ENCODE measurements around the gene XXYLT1.

DNA sequence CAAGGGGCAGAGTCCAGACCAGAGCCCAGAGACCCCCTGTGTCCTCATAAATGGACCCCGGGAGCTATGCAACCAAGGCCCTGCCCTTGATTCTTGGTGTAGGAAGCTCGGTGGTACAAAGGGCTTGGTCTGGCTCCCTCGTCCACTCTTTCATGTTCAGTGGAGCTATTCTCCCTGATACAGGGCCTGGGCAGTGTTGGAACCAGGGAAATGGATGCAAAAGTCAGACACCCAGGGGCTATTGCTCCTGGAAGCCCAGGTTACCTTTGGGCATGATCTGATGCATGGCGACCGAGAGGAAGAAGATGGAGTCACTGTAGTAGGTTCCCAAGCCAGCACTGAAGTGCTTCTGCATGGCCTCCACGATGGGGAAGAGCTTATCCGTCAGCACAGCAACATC lies 44.5 kb downstream of the XXYLT1 start:
- TF ChIP-seq, protein P1, sequence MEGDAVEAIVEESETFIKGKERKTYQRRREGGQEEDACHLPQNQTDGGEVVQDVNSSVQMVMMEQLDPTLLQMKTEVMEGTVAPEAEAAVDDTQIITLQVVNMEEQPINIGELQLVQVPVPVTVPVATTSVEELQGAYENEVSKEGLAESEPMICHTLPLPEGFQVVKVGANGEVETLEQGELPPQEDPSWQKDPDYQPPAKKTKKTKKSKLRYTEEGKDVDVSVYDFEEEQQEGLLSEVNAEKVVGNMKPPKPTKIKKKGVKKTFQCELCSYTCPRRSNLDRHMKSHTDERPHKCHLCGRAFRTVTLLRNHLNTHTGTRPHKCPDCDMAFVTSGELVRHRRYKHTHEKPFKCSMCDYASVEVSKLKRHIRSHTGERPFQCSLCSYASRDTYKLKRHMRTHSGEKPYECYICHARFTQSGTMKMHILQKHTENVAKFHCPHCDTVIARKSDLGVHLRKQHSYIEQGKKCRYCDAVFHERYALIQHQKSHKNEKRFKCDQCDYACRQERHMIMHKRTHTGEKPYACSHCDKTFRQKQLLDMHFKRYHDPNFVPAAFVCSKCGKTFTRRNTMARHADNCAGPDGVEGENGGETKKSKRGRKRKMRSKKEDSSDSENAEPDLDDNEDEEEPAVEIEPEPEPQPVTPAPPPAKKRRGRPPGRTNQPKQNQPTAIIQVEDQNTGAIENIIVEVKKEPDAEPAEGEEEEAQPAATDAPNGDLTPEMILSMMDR (IDR thresholded peaks at IDR 0.05 in 2 of 3, conservative IDR thresholded peaks at IDR 0.05 in 1 of 3; ENCODE audit: insufficient read depth in 2 of 3, low read depth in 1 of 3, low read length in 3 of 3): no peak
- TF ChIP-seq IRF1 (CRISPR knock-in tag; IDR thresholded peaks at IDR 0.05; ENCODE audit: borderline replicate concordance) (no peak), BMI1 (IDR thresholded peaks at IDR 0.05; ENCODE audit: low read length) (no peak), POLR3A (IDR thresholded peaks at IDR 0.05; ENCODE audit: borderline replicate concordance, extremely low read depth, insufficient read depth, insufficient read length) (no peak), RAD51 (IDR thresholded peaks at IDR 0.05; ENCODE audit: borderline replicate concordance, low read depth) (no peak), TBP (optimal IDR thresholded peaks at IDR 0.05; ENCODE audit: low read depth, low read length) (no peak), PML (IDR thresholded peaks at IDR 0.05; ENCODE audit: low read length) (no peak), ARHGAP35 (IDR thresholded peaks at IDR 0.05; ENCODE audit: partially characterized antibody) (no peak), TEAD4 (IDR thresholded peaks at IDR 0.05; ENCODE audit: low read length) (no peak), TEAD4 (CRISPR knock-in tag; IDR thresholded peaks at IDR 0.05; ENCODE audit: borderline replicate concordance) (no peak), TEAD1 (CRISPR knock-in tag; IDR thresholded peaks at IDR 0.05) (no peak), KAT7 (CRISPR knock-in tag; IDR thresholded peaks at IDR 0.05; ENCODE audit: borderline replicate concordance) (no peak)
- TF ChIP-seq, protein P2, sequence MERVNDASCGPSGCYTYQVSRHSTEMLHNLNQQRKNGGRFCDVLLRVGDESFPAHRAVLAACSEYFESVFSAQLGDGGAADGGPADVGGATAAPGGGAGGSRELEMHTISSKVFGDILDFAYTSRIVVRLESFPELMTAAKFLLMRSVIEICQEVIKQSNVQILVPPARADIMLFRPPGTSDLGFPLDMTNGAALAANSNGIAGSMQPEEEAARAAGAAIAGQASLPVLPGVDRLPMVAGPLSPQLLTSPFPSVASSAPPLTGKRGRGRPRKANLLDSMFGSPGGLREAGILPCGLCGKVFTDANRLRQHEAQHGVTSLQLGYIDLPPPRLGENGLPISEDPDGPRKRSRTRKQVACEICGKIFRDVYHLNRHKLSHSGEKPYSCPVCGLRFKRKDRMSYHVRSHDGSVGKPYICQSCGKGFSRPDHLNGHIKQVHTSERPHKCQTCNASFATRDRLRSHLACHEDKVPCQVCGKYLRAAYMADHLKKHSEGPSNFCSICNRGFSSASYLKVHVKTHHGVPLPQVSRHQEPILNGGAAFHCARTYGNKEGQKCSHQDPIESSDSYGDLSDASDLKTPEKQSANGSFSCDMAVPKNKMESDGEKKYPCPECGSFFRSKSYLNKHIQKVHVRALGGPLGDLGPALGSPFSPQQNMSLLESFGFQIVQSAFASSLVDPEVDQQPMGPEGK (CRISPR knock-in tag; IDR thresholded peaks at IDR 0.05; ENCODE audit: borderline replicate concordance): no peak
- TF ChIP-seq, protein P3, sequence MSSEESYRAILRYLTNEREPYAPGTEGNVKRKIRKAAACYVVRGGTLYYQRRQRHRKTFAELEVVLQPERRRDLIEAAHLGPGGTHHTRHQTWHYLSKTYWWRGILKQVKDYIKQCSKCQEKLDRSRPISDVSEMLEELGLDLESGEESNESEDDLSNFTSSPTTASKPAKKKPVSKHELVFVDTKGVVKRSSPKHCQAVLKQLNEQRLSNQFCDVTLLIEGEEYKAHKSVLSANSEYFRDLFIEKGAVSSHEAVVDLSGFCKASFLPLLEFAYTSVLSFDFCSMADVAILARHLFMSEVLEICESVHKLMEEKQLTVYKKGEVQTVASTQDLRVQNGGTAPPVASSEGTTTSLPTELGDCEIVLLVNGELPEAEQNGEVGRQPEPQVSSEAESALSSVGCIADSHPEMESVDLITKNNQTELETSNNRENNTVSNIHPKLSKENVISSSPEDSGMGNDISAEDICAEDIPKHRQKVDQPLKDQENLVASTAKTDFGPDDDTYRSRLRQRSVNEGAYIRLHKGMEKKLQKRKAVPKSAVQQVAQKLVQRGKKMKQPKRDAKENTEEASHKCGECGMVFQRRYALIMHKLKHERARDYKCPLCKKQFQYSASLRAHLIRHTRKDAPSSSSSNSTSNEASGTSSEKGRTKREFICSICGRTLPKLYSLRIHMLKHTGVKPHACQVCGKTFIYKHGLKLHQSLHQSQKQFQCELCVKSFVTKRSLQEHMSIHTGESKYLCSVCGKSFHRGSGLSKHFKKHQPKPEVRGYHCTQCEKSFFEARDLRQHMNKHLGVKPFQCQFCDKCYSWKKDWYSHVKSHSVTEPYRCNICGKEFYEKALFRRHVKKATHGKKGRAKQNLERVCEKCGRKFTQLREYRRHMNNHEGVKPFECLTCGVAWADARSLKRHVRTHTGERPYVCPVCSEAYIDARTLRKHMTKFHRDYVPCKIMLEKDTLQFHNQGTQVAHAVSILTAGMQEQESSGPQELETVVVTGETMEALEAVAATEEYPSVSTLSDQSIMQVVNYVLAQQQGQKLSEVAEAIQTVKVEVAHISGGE (CRISPR knock-in tag; IDR thresholded peaks at IDR 0.05): no peak
- TF ChIP-seq, protein P4, sequence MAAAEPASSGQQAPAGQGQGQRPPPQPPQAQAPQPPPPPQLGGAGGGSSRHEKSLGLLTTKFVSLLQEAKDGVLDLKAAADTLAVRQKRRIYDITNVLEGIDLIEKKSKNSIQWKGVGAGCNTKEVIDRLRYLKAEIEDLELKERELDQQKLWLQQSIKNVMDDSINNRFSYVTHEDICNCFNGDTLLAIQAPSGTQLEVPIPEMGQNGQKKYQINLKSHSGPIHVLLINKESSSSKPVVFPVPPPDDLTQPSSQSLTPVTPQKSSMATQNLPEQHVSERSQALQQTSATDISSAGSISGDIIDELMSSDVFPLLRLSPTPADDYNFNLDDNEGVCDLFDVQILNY (CRISPR knock-in tag; IDR thresholded peaks at IDR 0.05): no peak

All from K562 (cell line).